GM12801 (cell line): Measurements from ENCODE around the gene GJC3.

Source experiments
- TF ChIP-seq, protein P1 (sequence below): IDR thresholded peaks from one replicate; pipeline ENCODE4 v1.5.1; 2011; ENCODE audit warnings: control low read depth; ENCODE audit not compliant: insufficient read length; ENCODE audit errors: extremely low read depth

GJC3 gene

DNA sequence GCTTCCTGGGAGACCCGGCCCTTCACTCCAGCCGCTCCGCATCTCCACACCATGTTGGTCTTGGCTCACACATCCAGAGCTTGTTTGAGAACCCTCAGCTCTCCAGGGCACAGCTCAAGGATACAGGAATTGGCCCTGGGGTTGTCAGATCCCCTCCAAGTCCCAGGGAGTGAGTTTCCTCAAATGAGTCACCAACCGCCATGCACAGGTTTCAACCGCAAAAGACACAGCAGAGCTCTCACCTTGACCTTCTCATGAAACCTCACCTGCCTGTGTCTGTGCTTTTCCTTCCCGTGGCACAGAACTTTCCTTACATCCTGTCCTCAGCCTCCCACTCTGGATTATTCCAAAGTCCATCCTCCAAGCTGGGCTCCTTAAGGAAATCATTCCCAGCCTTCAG is 25.8 kb upstream of the GJC3 start:
- TF ChIP-seq, protein P1, sequence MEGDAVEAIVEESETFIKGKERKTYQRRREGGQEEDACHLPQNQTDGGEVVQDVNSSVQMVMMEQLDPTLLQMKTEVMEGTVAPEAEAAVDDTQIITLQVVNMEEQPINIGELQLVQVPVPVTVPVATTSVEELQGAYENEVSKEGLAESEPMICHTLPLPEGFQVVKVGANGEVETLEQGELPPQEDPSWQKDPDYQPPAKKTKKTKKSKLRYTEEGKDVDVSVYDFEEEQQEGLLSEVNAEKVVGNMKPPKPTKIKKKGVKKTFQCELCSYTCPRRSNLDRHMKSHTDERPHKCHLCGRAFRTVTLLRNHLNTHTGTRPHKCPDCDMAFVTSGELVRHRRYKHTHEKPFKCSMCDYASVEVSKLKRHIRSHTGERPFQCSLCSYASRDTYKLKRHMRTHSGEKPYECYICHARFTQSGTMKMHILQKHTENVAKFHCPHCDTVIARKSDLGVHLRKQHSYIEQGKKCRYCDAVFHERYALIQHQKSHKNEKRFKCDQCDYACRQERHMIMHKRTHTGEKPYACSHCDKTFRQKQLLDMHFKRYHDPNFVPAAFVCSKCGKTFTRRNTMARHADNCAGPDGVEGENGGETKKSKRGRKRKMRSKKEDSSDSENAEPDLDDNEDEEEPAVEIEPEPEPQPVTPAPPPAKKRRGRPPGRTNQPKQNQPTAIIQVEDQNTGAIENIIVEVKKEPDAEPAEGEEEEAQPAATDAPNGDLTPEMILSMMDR: no peak

DNA sequence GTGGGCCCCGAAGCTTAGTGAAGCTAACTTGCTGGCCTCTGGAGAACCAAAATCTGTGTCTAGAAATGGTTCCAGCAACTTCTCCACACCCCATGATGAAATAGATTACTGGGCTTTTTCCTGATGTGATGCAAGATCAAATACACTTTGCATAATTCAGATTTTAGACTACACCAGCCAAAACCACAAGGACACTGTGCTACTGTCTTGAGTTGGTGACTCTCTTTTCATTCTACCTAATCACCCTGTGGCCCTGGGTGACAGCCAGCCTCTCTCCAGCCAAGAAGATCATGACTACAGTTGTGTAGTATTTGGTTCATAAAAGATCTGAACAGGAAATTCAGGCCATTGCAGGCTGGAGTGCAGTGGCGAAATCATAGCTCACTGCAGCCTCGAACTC is 24.2 kb upstream of the GJC3 start:
- TF ChIP-seq, protein P1: no peak

DNA sequence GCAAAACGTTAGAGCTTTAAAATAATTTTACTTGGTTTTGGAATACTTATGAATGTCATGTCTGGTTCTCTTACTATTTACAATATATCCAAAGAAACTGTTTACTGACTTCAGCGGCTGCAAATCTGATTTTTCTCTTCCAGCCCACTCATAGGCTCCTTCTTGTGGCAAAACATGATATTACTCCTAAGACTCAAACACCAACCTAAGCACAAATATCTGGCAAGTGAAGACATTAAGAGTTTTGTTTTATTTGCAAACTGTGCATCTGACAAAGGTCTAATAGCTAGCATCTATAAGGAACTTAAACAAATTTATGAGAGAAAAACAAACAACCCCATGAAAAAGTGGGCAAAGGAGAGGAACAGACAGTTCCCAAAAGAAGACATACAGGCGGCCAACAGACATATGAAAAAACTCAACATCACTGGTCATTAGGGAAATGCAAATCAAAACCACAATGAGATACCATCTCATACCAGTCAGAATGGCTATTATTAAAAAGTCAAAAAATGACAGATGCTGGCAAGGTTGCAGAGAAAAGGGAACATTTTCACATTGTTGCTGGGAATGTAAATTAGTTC is 20.3 kb upstream of the GJC3 start:
- TF ChIP-seq, protein P1: no peak

DNA sequence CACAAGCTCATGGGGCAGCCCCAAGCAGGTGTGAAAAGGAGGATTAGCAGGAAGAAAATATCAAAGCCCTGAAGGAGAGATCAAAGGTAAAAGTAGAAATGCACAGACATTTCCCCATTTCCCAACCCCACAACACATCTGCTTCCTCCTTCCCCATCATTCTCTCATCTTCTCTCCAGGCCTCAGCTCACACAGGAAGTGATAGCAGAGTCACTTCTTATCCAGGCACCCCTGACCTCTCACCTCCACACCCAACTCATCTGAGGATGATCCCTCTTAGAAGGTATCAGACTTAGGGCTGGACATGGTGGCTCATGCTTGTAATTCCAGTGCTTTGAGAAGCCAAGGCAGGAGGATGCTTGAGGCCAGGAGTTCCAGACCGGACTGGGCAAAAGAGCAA is 18.2 kb upstream of the GJC3 start:
- TF ChIP-seq, protein P1: no peak

DNA sequence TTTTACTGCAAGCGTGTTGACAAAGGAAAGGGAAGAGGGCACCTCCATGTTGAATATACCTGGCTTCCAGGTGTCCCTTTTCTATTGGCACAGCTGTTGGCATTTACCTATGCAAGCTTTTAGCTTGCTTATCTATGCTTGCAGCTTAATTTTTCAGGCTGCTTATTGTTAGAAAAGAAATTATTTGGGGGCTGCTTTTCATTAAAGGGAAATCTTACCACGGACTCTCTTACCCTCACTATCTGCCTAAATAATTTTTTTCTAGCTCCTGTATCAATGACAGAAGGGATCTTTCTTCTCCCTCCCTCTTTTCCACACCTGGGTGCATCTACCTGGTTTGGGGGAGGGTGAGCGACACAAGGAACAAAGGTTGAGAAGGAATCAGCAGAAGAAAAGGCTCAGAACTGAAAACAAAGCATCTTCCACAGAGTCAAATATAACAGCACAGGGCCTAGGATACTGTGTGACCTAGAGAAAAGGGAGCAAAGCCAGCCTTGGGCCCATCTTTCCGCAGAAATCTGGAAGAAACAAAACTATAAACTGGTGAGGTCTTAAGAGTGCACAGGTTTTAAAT is 15.2 kb upstream of the GJC3 start:
- TF ChIP-seq, protein P1: no peak

DNA sequence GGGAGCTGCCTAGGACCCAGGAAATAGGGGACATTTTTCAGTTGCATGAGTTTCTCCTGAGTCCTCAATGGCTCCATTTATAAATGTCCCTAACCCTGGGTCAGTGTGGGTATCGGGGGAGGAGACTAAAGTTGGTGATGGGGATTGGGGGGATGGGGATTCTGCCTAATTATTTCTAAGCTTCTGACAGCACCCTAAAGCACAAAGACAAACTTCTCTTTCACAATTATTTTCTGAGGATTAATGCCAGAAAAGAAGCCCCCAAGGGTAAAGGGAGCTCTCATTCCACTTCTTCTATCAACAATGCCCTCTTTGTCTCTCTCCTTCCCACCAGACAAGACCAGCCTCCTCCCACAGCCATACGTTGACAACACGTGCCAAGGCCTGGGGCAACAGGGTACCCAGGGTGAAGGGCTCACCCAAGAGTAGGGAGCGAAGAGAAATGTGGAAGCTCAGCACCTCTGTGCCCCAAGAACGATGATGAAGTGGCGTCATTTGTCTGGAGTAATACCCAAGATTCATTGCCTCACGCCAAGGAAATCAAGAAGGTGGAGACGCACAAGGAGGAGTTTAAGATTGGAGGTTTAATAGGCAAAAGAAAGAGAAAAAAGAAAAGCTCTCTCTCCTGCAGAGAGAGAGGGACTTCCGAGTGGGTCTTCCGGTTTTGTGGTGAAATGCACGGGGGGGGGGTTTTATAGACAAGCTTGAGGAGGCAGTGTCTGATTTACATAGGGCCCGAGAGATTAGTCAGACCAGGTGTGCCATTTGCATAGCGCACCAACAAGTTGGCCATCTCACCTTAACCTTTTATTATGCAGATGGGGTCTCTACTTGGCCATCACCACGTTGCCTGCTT is 14.4 kb upstream of the GJC3 start:
- TF ChIP-seq, protein P1: no peak

DNA sequence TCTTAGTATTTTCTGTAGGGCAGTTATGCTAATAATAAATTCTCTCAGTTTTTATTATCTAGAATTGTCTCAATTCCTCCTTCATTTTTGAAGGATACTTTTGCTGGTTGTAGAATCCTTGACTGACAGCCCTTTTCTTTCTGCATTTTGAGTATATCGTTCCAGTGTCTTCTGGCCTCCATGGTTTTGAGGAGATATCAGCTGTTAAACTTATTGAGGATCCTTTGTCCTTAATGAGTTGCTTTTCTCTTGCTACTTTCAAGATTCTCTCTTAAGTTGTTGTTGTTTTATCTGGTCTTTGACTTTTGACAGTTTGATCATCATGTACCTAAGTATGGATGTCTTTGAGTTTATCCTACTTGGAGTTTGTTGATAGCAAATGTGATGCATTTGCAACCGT is 8.9 kb upstream of the GJC3 start:
- TF ChIP-seq, protein P1: no peak
